Measurements from ENCODE around the gene RFX4. TPM values are rescaled to one million over a fixed set of nuclear protein-coding genes. Genes with fewer than 3 reads are reported as not detected.

The RFX4 gene
- total RNA-seq, 1 experiment from 2014 or later, result not detected

DNA sequence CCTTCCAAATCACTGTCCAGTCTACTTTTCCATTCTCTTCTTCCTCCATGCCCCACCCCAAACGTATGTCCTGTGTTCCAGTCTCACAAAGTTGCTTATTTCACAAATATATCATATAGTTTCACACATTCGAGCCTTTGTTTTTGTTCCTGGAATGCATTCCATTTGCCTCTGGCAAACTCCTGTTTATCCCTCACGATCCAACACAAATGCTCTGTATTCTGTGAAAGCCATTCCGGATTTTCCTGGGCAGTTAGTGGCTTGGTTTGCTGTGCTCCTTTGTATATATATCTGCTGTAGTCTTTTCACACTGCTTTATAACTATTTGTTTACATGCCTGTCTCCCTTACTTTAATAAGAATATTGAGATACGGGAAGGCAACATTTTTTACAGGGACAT lies 200.7 kb downstream of the RFX4 start (continued):
- TF ChIP-seq, protein P1, sequence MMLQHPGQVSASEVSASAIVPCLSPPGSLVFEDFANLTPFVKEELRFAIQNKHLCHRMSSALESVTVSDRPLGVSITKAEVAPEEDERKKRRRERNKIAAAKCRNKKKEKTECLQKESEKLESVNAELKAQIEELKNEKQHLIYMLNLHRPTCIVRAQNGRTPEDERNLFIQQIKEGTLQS (IDR thresholded peaks at IDR 0.05), result no peak
- TF ChIP-seq POLR2AphosphoS5 (IDR thresholded peaks at IDR 0.05; ENCODE audit: low read depth, low read length), result no peak
- TF ChIP-seq, protein P2, sequence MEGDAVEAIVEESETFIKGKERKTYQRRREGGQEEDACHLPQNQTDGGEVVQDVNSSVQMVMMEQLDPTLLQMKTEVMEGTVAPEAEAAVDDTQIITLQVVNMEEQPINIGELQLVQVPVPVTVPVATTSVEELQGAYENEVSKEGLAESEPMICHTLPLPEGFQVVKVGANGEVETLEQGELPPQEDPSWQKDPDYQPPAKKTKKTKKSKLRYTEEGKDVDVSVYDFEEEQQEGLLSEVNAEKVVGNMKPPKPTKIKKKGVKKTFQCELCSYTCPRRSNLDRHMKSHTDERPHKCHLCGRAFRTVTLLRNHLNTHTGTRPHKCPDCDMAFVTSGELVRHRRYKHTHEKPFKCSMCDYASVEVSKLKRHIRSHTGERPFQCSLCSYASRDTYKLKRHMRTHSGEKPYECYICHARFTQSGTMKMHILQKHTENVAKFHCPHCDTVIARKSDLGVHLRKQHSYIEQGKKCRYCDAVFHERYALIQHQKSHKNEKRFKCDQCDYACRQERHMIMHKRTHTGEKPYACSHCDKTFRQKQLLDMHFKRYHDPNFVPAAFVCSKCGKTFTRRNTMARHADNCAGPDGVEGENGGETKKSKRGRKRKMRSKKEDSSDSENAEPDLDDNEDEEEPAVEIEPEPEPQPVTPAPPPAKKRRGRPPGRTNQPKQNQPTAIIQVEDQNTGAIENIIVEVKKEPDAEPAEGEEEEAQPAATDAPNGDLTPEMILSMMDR (IDR thresholded peaks at IDR 0.05 in 2 of 3, conservative IDR thresholded peaks at IDR 0.05 in 1 of 3; ENCODE audit: borderline replicate concordance in 1 of 3, insufficient read depth in 1 of 3, low read depth in 2 of 3, low read length in 2 of 3), result no peak

DNA sequence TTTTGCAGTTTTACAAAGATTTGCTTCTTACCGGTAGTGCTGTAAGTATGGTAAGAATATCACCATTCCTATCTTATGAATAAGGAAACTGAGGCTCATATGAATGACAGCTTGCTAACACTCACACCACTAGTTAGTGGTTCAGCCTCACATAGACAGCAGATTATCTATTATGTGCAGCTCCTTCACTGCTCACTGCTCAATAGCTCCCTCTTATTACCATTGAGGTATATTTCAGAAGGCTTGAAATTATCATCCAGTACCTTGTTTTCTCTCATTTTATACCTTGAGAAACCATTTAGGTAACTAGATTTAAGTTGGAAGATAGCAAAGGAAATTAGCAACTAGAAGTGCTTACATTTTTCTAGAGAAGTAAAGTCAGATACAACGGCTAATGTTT lies 207.2 kb downstream of the RFX4 start:
- CTCF ChIA-PET, result interaction anchor here (0.6 to 1.0 kb wide), 2 partner anchors 8 to 13 kb away, joined by 3 to 4 read pairs; no protein-coding TSS in a partner anchor
- RAD21 ChIA-PET (ENCODE audit: low non-redundant PET in 1 of 2, low total read pairs in 2 of 2, uncharacterized antibody in 2 of 2, unreplicated experiment in 2 of 2), result no interaction called here
- Histone ChIP-seq H3K27ac (ENCODE audit: low read depth, low read length) (no peak overlapping the region), H3K4me1 (ENCODE audit: control insufficient read depth in 1 of 2, insufficient read depth in 2 of 2, low read length in 2 of 2) (no peaks in the 10 kb centered on the region), H3K79me2 (ENCODE audit: insufficient read depth, low read length) (no peaks in the 10 kb centered on the region), H2AFZ (ENCODE audit: low read depth, low read length, poor library complexity, severe bottlenecking) (no peak overlapping the region), H3K9me2 (ENCODE audit: insufficient read depth) (no peaks in the 10 kb centered on the region), H3K9ac (ENCODE audit: low read length) (no peak overlapping the region), H3K4me2 (ENCODE audit: low read length) (no peak overlapping the region), H3K27me3 (ENCODE audit: insufficient read depth, low read length) (no peaks in the 10 kb centered on the region), H3K9me3 (ENCODE audit: control insufficient read depth in 1 of 2, insufficient read depth in 1 of 2, low read depth in 1 of 2, low read length in 2 of 2) (no peaks in the 10 kb centered on the region), H4K20me1 (ENCODE audit: insufficient read depth) (no peaks in the 10 kb centered on the region; the same call in 1 of the 2 replicates), H3K36me3 (ENCODE audit: control insufficient read depth in 1 of 2, insufficient read depth in 2 of 2, low read length in 2 of 2) (peaks cover 4 to 7% of the 10 kb centered on the region in 2 experiments; a peak in 3 of 4 replicates), H3K4me3 (replicated peaks in 1 of 2; ENCODE audit: low read depth in 1 of 2, low read length in 2 of 2) (no peak overlapping the region)
- BruUV-seq (replicated peaks), result no TSS peak
- peak; percentile 57; the same call in 1 of the 2 replicates for ATAC-seq
- POLR2A ChIA-PET, result no interaction called here
- intact Hi-C loops (cut with micrococcal nuclease), result no loop called here
- DNase-seq (ENCODE audit: low read depth, low spot score), result no peak
- TF ChIP-seq TCF7L2 (IDR thresholded peaks at IDR 0.05; ENCODE audit: borderline replicate concordance, extremely low read depth, insufficient read depth, insufficient read length) (no peak), RAD21 (IDR thresholded peaks at IDR 0.05; ENCODE audit: low read depth) (peak; percentile 42; the same call in 1 of the 2 replicates), CEBPB (IDR thresholded peaks at IDR 0.05; ENCODE audit: low read depth) (no peak), SIN3A (IDR thresholded peaks at IDR 0.05; ENCODE audit: low read depth) (no peak), ELF1 (IDR thresholded peaks at IDR 0.05; ENCODE audit: borderline replicate concordance, low read depth) (no peak), SP1 (IDR thresholded peaks at IDR 0.05; ENCODE audit: low read depth) (no peak), SRF (IDR thresholded peaks at IDR 0.05; ENCODE audit: low read depth) (no peak), POLR2AphosphoS5 (IDR thresholded peaks at IDR 0.05; ENCODE audit: low read depth, low read length) (no peak), YY1 (IDR thresholded peaks at IDR 0.05; ENCODE audit: extremely low read depth, insufficient replicate concordance, low read depth, low read length) (no peak), POLR2A (IDR thresholded peaks at IDR 0.05; ENCODE audit: borderline replicate concordance, extremely low read depth, insufficient read depth, insufficient read length) (no peak)
- TF ChIP-seq, protein P3, sequence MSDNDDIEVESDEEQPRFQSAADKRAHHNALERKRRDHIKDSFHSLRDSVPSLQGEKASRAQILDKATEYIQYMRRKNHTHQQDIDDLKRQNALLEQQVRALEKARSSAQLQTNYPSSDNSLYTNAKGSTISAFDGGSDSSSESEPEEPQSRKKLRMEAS (IDR thresholded peaks at IDR 0.05), result no peak
- TF ChIP-seq, protein P4, sequence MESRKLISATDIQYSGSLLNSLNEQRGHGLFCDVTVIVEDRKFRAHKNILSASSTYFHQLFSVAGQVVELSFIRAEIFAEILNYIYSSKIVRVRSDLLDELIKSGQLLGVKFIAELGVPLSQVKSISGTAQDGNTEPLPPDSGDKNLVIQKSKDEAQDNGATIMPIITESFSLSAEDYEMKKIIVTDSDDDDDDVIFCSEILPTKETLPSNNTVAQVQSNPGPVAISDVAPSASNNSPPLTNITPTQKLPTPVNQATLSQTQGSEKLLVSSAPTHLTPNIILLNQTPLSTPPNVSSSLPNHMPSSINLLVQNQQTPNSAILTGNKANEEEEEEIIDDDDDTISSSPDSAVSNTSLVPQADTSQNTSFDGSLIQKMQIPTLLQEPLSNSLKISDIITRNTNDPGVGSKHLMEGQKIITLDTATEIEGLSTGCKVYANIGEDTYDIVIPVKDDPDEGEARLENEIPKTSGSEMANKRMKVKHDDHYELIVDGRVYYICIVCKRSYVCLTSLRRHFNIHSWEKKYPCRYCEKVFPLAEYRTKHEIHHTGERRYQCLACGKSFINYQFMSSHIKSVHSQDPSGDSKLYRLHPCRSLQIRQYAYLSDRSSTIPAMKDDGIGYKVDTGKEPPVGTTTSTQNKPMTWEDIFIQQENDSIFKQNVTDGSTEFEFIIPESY (IDR thresholded peaks at IDR 0.05; ENCODE audit: extremely low read depth, insufficient replicate concordance, low read length), result no peak
- TF ChIP-seq, protein P5, sequence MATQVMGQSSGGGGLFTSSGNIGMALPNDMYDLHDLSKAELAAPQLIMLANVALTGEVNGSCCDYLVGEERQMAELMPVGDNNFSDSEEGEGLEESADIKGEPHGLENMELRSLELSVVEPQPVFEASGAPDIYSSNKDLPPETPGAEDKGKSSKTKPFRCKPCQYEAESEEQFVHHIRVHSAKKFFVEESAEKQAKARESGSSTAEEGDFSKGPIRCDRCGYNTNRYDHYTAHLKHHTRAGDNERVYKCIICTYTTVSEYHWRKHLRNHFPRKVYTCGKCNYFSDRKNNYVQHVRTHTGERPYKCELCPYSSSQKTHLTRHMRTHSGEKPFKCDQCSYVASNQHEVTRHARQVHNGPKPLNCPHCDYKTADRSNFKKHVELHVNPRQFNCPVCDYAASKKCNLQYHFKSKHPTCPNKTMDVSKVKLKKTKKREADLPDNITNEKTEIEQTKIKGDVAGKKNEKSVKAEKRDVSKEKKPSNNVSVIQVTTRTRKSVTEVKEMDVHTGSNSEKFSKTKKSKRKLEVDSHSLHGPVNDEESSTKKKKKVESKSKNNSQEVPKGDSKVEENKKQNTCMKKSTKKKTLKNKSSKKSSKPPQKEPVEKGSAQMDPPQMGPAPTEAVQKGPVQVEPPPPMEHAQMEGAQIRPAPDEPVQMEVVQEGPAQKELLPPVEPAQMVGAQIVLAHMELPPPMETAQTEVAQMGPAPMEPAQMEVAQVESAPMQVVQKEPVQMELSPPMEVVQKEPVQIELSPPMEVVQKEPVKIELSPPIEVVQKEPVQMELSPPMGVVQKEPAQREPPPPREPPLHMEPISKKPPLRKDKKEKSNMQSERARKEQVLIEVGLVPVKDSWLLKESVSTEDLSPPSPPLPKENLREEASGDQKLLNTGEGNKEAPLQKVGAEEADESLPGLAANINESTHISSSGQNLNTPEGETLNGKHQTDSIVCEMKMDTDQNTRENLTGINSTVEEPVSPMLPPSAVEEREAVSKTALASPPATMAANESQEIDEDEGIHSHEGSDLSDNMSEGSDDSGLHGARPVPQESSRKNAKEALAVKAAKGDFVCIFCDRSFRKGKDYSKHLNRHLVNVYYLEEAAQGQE (IDR thresholded peaks at IDR 0.05; ENCODE audit: low read depth), result no peak

Data from HCT116 (cell line).